SH-SY5Y (cell line): ENCODE data around the gene MAST4.

Experiments
- GATA2 ChIP-seq: IDR thresholded peaks from 2 replicates; pipeline ENCODE4 v1.6.1; 2011; ENCODE audit warnings: mild to moderate bottlenecking, low read depth, low read length
- GATA3 ChIP-seq: IDR thresholded peaks from 2 replicates; pipeline ENCODE4 v1.6.1; 2011; ENCODE audit warnings: low read depth, mild to moderate bottlenecking, low read length, moderate library complexity

- TF ChIP-seq GATA2 (no peak), GATA3 (no peak)
Observed at GRCh38 chr5:67139030-67139429, 542.8 kb downstream of the MAST4 start.
